IMR-90 (cell line): ENCODE measurements around the gene PRKACB. TPM values are rescaled to one million over a fixed set of nuclear protein-coding genes. Genes with fewer than 3 reads are reported as not detected.

Source experiments
- ATAC-seq: fragments of 200-7000 bp; cut with Tn5 transposase; 2 replicates; pipeline ENCODE4 v1.9.1; 2020; ENCODE audit warnings: low read depth, mild to moderate bottlenecking, moderate library complexity
- BruUV-seq: library from RNA; stranded (reverse); fragments of 400-500 nt; replicated peaks from 2 replicates; lab custom pipeline; 2021; lab: Mats Ljungman, UMichigan
- CTCF ChIA-PET: fragments of 300-600 bp; formaldehyde crosslinking; extraction: SDS; loops from one replicate; lab custom pipeline; 2021; ENCODE audit warnings: antibody characterized with exemption; lab: Yijun Ruan, JAX
- POLR2A ChIA-PET: fragments of 300-600 bp; sonication (Branson Sonifier 250); formaldehyde crosslinking; loops from one replicate; lab custom pipeline; 2022; ENCODE audit warnings: antibody characterized with exemption; ENCODE audit not compliant: unreplicated experiment; lab: Charles Lee
- DNase-seq: peaks from one replicate; pipeline ENCODE4 v3.0.0; 2013
- H2AFZ ChIP-seq: replicated peaks from 2 replicates; pipeline ENCODE3; 2013; ENCODE audit warnings: low read length, mild to moderate bottlenecking; ENCODE audit not compliant: poor library complexity
- H2AK5ac ChIP-seq: 2 replicates; pipeline ENCODE4 v1.6.1; 2013; ENCODE audit warnings: low read depth, low read length, inconsistent platforms
- H2AK9ac ChIP-seq: replicated peaks from 2 replicates; pipeline ENCODE3; 2013; ENCODE audit warnings: mild to moderate bottlenecking, low read depth, low read length, moderate library complexity; ENCODE audit not compliant: poor library complexity
- H2BK120ac ChIP-seq: 2 replicates; pipeline ENCODE4 v1.6.1; 2013; ENCODE audit warnings: low read depth, low read length, inconsistent platforms
- H2BK15ac ChIP-seq: 3 replicates; pipeline ENCODE4 v1.6.1; 2013; ENCODE audit warnings: low read depth, low read length, inconsistent platforms
- H2BK20ac ChIP-seq: 2 replicates; pipeline ENCODE4 v1.6.1; 2013; ENCODE audit warnings: low read depth, mild to moderate bottlenecking, inconsistent platforms, low read length, moderate library complexity
- H2BK5ac ChIP-seq: 2 replicates; pipeline ENCODE4 v1.6.1; 2013; ENCODE audit warnings: mild to moderate bottlenecking, low read depth, low read length, inconsistent platforms; ENCODE audit not compliant: poor library complexity, severe bottlenecking
- H3K14ac ChIP-seq: replicated peaks from 2 replicates; pipeline ENCODE4 v1.6.1; 2013; ENCODE audit warnings: low read depth, low read length, inconsistent platforms
- H3K18ac ChIP-seq: 2 replicates; pipeline ENCODE4 v1.6.1; 2013; ENCODE audit warnings: low read depth, low read length, control low read depth
- H3K23ac ChIP-seq: 2 replicates; pipeline ENCODE4 v1.6.1; 2013; ENCODE audit warnings: low read depth, low read length, inconsistent platforms
- H3K27ac ChIP-seq: 2 replicates; pipeline ENCODE4 v1.5.1; 2013; ENCODE audit warnings: mild to moderate bottlenecking, control low read depth, low read length; ENCODE audit not compliant: insufficient read depth
- H3K27me3 ChIP-seq: 2 replicates; pipeline ENCODE4 v1.6.1; 2013; ENCODE audit warnings: low read length; ENCODE audit not compliant: control insufficient read depth, insufficient read depth
- H3K36me3 ChIP-seq: 2 replicates; pipeline ENCODE4 v1.6.1; 2013; ENCODE audit warnings: low read length, mixed read lengths; ENCODE audit not compliant: control insufficient read depth, insufficient read depth
- H3K4ac ChIP-seq: 2 replicates; pipeline ENCODE4 v1.6.1; 2013; ENCODE audit warnings: low read depth, low read length, inconsistent platforms
- H3K4me1 ChIP-seq: 2 replicates; pipeline ENCODE4 v1.6.1; 2013; ENCODE audit warnings: low read length, mixed read lengths; ENCODE audit not compliant: control insufficient read depth, insufficient read depth
- H3K4me2 ChIP-seq: 2 replicates; pipeline ENCODE4 v1.6.1; 2013; ENCODE audit warnings: low read depth, mild to moderate bottlenecking, control low read depth, low read length, moderate library complexity
- H3K4me3 ChIP-seq: 2 replicates; pipeline ENCODE4 v1.5.1; 2013; ENCODE audit warnings: low read depth, mild to moderate bottlenecking, control low read depth, low read length, moderate library complexity; ENCODE audit not compliant: insufficient read depth
- H3K56ac ChIP-seq: 2 replicates; pipeline ENCODE4 v1.6.1; 2013; ENCODE audit warnings: low read length, inconsistent platforms; ENCODE audit not compliant: insufficient read depth; ENCODE audit errors: extremely low read depth
- H3K79me1 ChIP-seq, 2 experiments: 2 replicates each; pipeline ENCODE4 v1.6.1; 2013; ENCODE audit warnings: low read length in 2 of 2, inconsistent platforms in 1 of 2, low read depth in 1 of 2
- H3K9ac ChIP-seq: 2 replicates; pipeline ENCODE4 v1.6.1; 2013; ENCODE audit warnings: low read depth, low read length, control low read depth
- H3K9me1 ChIP-seq: 2 replicates; pipeline ENCODE4 v1.6.1; 2013; ENCODE audit warnings: low read length, inconsistent platforms; ENCODE audit not compliant: insufficient read depth
- H3K9me3 ChIP-seq: 2 replicates; pipeline ENCODE4 v1.6.1; 2013; ENCODE audit warnings: low read length; ENCODE audit not compliant: control insufficient read depth, insufficient read depth
- H4K20me1 ChIP-seq: 2 replicates; pipeline ENCODE4 v1.6.1; 2013; ENCODE audit warnings: low read length, inconsistent platforms; ENCODE audit not compliant: insufficient read depth
- H4K5ac ChIP-seq: 2 replicates; pipeline ENCODE4 v1.6.1; 2013; ENCODE audit warnings: mild to moderate bottlenecking, low read depth, low read length, control low read depth
- H4K8ac ChIP-seq, 2 experiments: 2 replicates each; pipeline ENCODE4 v1.6.1; 2013; ENCODE audit warnings: low read depth in 2 of 2, low read length in 2 of 2, control low read depth in 1 of 2, inconsistent platforms in 1 of 2
- H4K91ac ChIP-seq: 2 replicates; pipeline ENCODE4 v1.6.1; 2013; ENCODE audit warnings: low read depth, low read length, inconsistent platforms; ENCODE audit not compliant: insufficient read depth
- BHLHE40 ChIP-seq: fragments of 150-350 bp; IDR thresholded peaks from 2 replicates; pipeline ENCODE4 v1.6.1; 2016; ENCODE audit warnings: mild to moderate bottlenecking, low read depth, low read length
- CEBPB ChIP-seq: IDR thresholded peaks from 2 replicates; pipeline ENCODE4 v1.6.1; 2012; ENCODE audit warnings: low read depth, low read length, improper control_type of control experiment
- CHD1 ChIP-seq: IDR thresholded peaks from 2 replicates; pipeline ENCODE4 v1.6.1; 2012; ENCODE audit warnings: low read depth, low read length, improper control_type of control experiment
- CTCF ChIP-seq: conservative IDR thresholded peaks from 2 replicates; pipeline ENCODE4 v1.5.1; 2012; ENCODE audit warnings: mild to moderate bottlenecking, low read depth, low read length, improper control_type of control experiment
- FOS ChIP-seq: fragments of 150-350 bp; IDR thresholded peaks from 2 replicates; pipeline ENCODE4 v1.6.1; 2016; ENCODE audit warnings: low read depth, low read length
- MAFK ChIP-seq: IDR thresholded peaks from 2 replicates; pipeline ENCODE4 v1.6.1; 2012; ENCODE audit warnings: low read depth, low read length, improper control_type of control experiment
- MAZ ChIP-seq: IDR thresholded peaks from 2 replicates; pipeline ENCODE4 v1.6.1; 2012; ENCODE audit warnings: low read depth, mild to moderate bottlenecking, low read length, improper control_type of control experiment, moderate library complexity, borderline replicate concordance
- MXI1 ChIP-seq: IDR thresholded peaks from 2 replicates; pipeline ENCODE4 v1.6.1; 2012; ENCODE audit warnings: low read depth, mild to moderate bottlenecking, low read length, moderate library complexity, borderline replicate concordance
- NFE2L2 ChIP-seq: fragments of 150-350 bp; IDR thresholded peaks from 2 replicates; pipeline ENCODE4 v1.6.1; 2016; ENCODE audit warnings: low read depth, mild to moderate bottlenecking, low read length
- POLR2A ChIP-seq: IDR thresholded peaks from 2 replicates; pipeline ENCODE4 v1.6.1; 2012; ENCODE audit warnings: mild to moderate bottlenecking, low read depth, low read length
- RAD21 ChIP-seq: IDR thresholded peaks from 2 replicates; pipeline ENCODE4 v1.6.1; 2012; ENCODE audit warnings: low read length, improper control_type of control experiment
- RCOR1 ChIP-seq: IDR thresholded peaks from 2 replicates; pipeline ENCODE4 v1.6.1; 2012; ENCODE audit warnings: mild to moderate bottlenecking, low read length, improper control_type of control experiment; ENCODE audit not compliant: insufficient replicate concordance
- RFX5 ChIP-seq: IDR thresholded peaks from 2 replicates; pipeline ENCODE4 v1.8.0; 2012; ENCODE audit warnings: low read depth, mild to moderate bottlenecking, low read length, moderate library complexity
- SMC3 ChIP-seq: fragments of 150-350 bp; IDR thresholded peaks from 2 replicates; pipeline ENCODE4 v1.6.1; 2016; ENCODE audit warnings: low read depth, mild to moderate bottlenecking, antibody characterized with exemption, low read length, moderate library complexity
- USF2 ChIP-seq: fragments of 150-350 bp; IDR thresholded peaks from 2 replicates; pipeline ENCODE4 v1.6.1; 2017; ENCODE audit warnings: mild to moderate bottlenecking, antibody characterized with exemption, low read length, low read depth
- WGBS, 2 experiments: methylation state at CpG; one replicate each; pipeline versions ENCODE4 v1.1.5 to v1.1.7; 2013; ENCODE audit warnings: missing lambda C conversion rate in 2 of 2; ENCODE audit not compliant: insufficient read length in 1 of 2; ENCODE audit errors: extremely low coverage in 2 of 2; 5-methylcytosine and 5-hydroxymethylcytosine counted together
- dilution Hi-C: fragments of 300-500 bp; cut with HindIII; formaldehyde crosslinking; loops from one replicate; pipeline ENCODE4 v1.14.3; 2018; ENCODE audit warnings: low sequenced_read_pairs; ENCODE audit not compliant: unreplicated experiment
- in situ Hi-C: fragments of 300-500 bp; cut with MboI; formaldehyde crosslinking; loops from 3 replicates; pipeline ENCODE4 v1.14.3; 2019; ENCODE audit warnings: low sequenced_read_pairs, inconsistent platforms, mixed read lengths
- intact Hi-C: fragments of 100-400 bp; cut with micrococcal nuclease; formaldehyde crosslinking; loops from 2 replicates; pipeline ENCODE4 v1.10.0; 2022
- polyA plus RNA-seq, 3 experiments: library from polyadenylated mRNA; depleted of rRNA; stranded (reverse); fragments of >200 nt; gene quantifications; 2 replicates each; pipeline ENCODE4 v1.2.3, GENCODE V29; 2012; ENCODE audit warnings: low replicate concordance in 1 of 3
- total RNA-seq: library from RNA; depleted of rRNA; stranded (reverse); fragments of >200 nt; gene quantifications from 2 replicates; pipeline ENCODE4 v1.2.3, GENCODE V29; 2012

PRKACB gene
- total and polyA plus RNA-seq, 2 of the 4 experiments (the other 2 are of a cell fraction): 8.2 to 8.3 TPM

DNA sequence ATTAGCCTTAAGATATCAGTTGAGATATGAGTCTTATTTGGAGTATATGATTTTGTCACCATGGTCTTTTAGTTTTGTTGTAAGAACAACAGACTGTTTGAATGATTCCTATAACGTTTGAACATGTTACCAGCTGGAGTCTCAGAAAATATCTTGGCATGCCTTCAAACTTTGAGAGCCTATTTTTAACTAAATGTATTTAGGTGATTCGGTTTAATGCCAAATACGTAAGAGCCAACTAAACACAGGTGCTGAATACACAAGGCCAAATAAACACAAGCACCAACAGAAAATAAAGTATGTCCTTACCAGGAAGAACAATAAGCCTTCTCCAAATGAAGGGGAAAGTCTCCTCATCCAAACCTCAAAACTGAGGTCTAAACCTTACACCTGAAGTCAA lies 48.6 kb downstream of the PRKACB start:
- Histone ChIP-seq H3K27ac (no peak overlapping the region), H2BK5ac (no peak overlapping the region), H3K4ac (no peak overlapping the region), H3K36me3 (0 out of 2 replicates have a peak, but pooled peaks cover 5% of the 10 kb centered on the region), H4K5ac (no peak overlapping the region), H3K56ac (no peak overlapping the region), H3K14ac (no peak overlapping the region), H3K9me3 (peaks cover 7% of the 10 kb centered on the region), H2BK120ac (no peak overlapping the region), H2AFZ (no peak overlapping the region), H4K91ac (no peak overlapping the region), H4K8ac (no peak overlapping the region), H3K9ac (no peak overlapping the region), H3K4me3 (no peak overlapping the region), H2BK15ac (no peak overlapping the region), H3K23ac (no peak overlapping the region), H3K18ac (no peak overlapping the region), H3K9me1 (no peaks in the 10 kb centered on the region), H2BK20ac (no peak overlapping the region), H3K79me1 (no peaks in the 10 kb centered on the region), H3K4me2 (no peak overlapping the region), H3K27me3 (no peaks in the 10 kb centered on the region), H2AK9ac (no peak overlapping the region), H2AK5ac (no peak overlapping the region), H4K20me1 (no peaks in the 10 kb centered on the region), H3K4me1 (no peaks in the 10 kb centered on the region)
- ChIA-PET POLR2A (no interaction called here), CTCF (no interaction called here)
- in situ Hi-C loops: no loop called here
- no peak for TF ChIP-seq CHD1
- TF ChIP-seq USF2: no peak
- no peak for TF ChIP-seq NFE2L2
- TF ChIP-seq MXI1: no peak
- no peak for TF ChIP-seq RCOR1
- no peak for TF ChIP-seq FOS
- no peak for TF ChIP-seq BHLHE40
- no peak for TF ChIP-seq RFX5
- no peak for TF ChIP-seq MAZ
- no peak for TF ChIP-seq POLR2A
- TF ChIP-seq SMC3: no peak
- no peak for TF ChIP-seq MAFK
- TF ChIP-seq RAD21: no peak
- TF ChIP-seq CTCF: no peak
- no peak for TF ChIP-seq CEBPB
- no TSS peak for BruUV-seq
- dilution Hi-C loops: no loop called here
- no CpG with 5 or more reads among the region's 3 CpGs for WGBS, 2 experiments
- DNase-seq: no peak
- intact Hi-C loops: no loop called here
- no peak for ATAC-seq
